Activated CD8-positive, alpha-beta memory T cell treated with anti-CD3 and anti-CD28 coated beads, Interleukin-2, amount 10 ng/mL, durations not matched to agents 7 days and 5 days (primary cell): ENCODE data around the gene AKAP13. TPM values are rescaled to one million over a fixed set of nuclear protein-coding genes. Genes with fewer than 3 reads are reported as not detected.
A peak's percentile ranks its signal among the peaks of the same experiment; 100 is the strongest.

Experiments
- ATAC-seq: fragments of 150-1000 bp; cut with Tn5 transposase; one replicate; pipeline ENCODE4 v1.10.0; 2021; ENCODE audit warnings: moderate library complexity
- CTCF ChIA-PET: fragments of 350-600 bp; sonication (Branson Sonifier 250); formaldehyde crosslinking; loops from one replicate; lab custom pipeline; 2021; ENCODE audit warnings: antibody characterized with exemption; lab: Charles Lee
- DNase-seq: peaks from one replicate; pipeline ENCODE4 v3.0.0-alpha.2; 2020
- H3K27ac Mint-ChIP-seq: one replicate; pipeline ENCODE4 v1.8.0; 2021; ENCODE audit warnings: mild to moderate bottlenecking, mixed read lengths
- H3K27me3 Mint-ChIP-seq: one replicate; pipeline ENCODE4 v1.8.0; 2021; ENCODE audit warnings: mixed read lengths
- H3K36me3 Mint-ChIP-seq: one replicate; pipeline ENCODE4 v1.8.0; 2021; ENCODE audit warnings: mild to moderate bottlenecking, mixed read lengths
- H3K4me1 Mint-ChIP-seq: one replicate; pipeline ENCODE4 v1.8.0; 2021; ENCODE audit warnings: mixed read lengths
- H3K4me3 Mint-ChIP-seq: one replicate; pipeline ENCODE4 v1.8.0; 2021; ENCODE audit warnings: mild to moderate bottlenecking, moderate library complexity, mixed read lengths
- H3K9me3 Mint-ChIP-seq: one replicate; pipeline ENCODE4 v1.8.0; 2022; ENCODE audit warnings: low read depth, mixed read lengths
- total RNA-seq, 2 experiments: library from RNA; stranded (reverse); gene quantifications; one replicate each; pipeline ENCODE4 v1.2.3, GENCODE V29; 2021

Gene AKAP13
- total RNA-seq, 2 experiments from 2014 or later = 150 to 172 TPM

DNA sequence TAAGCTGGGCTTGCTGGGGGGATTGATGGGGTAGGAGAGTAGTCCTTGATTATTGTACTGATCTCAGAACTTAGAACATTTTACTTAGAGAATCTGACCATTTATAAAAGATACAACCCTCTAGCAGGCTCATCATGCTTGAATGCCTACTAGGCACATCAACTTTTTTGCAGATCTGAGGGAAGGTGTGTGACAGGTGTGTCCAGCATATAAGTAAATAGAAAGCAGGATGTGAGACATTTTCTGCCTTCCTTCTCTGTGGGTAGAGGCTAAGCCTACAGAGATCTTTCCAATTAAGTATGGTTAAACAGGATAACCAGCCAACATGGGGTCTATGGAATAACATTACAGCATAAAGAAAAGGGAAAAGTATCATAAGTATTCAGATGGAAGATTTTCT is 159.1 kb downstream of the AKAP13 start:
- ATAC-seq (no peak), DNase-seq (no peak)
- Mint-ChIP-seq H3K27ac (no peak overlapping the region), H3K4me3 (no peak overlapping the region), H3K36me3 (peaks cover 11% of the 10 kb centered on the region), H3K4me1 (peaks cover 59% of the 10 kb centered on the region), H3K27me3 (no peaks in the 10 kb centered on the region), H3K9me3 (no peaks in the 10 kb centered on the region)
- CTCF ChIA-PET = interaction anchor here (1.0 to 1.4 kb wide), 3 partner anchors 34 to 208 kb away, joined by 3 to 4 read pairs (median 3); no protein-coding TSS in a partner anchor

DNA sequence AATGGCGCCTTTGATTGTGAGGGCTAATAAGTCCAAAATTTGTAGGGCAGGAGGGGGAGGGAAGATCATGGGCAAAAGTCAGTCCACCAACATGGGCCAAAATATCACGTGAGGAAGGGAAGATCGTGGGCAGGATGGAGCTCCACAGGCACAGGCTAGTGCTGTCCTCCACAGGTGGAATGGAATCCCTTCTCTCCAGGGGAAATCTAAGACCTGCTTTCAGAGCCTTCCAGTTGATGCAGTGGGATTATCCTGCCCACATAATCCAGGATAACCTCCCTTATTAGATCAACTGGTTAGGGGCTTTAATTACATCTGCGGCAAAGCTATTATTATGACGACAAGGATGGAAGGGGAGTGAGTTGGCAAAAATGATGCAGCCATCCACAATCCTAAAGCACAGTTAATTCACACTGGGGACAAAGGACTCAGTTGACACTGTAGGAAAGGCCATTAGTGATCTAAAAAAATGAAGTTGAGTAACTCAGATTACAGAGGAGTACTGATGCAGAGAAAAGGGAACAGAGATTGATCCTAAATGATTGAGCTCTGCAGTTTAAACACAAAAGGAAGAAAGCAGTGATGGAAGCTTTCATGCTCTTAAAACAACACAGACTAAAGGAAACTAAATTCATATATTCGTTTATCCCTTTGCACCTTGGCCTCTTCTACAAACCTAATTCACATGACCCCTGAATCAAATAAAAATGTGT is 159.8 kb downstream of the AKAP13 start:
- Mint-ChIP-seq H3K27me3 (no peaks in the 10 kb centered on the region), H3K4me1 (peaks cover 62% of the 10 kb centered on the region), H3K27ac (no peak overlapping the region), H3K4me3 (no peak overlapping the region), H3K36me3 (peaks cover 7% of the 10 kb centered on the region), H3K9me3 (no peaks in the 10 kb centered on the region)
- ATAC-seq (no peak), DNase-seq (no peak)
- CTCF ChIA-PET = interaction anchor here (0.8 to 1.4 kb wide), 4 partner anchors 35 to 209 kb away, joined by 3 to 4 read pairs (median 3); no protein-coding TSS in a partner anchor

DNA sequence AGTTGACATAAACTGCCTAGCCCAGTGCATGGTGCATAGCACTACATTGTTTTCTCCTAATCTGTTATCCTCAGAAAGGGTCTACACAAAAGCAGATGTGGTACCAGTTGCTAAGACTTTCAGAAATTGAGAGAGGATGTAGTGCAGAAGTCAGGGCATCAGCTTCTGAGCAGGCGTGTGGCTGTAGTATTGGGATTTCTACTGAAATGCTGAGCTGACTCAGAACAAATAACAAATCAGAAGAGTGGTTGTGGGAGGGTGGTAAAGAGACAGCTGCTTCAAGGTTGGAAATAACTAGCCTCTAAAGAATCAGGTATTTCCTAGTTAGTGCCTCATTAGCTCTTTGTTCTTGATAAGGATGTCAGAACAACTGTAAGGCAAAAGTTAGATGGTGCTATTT is 161.3 kb downstream of the AKAP13 start:
- DNase-seq (peak; percentile 62), ATAC-seq (peak; percentile 70)
- Mint-ChIP-seq H3K4me1 (peaks cover 70% of the 10 kb centered on the region), H3K36me3 (peaks cover 10% of the 10 kb centered on the region), H3K27ac (peak overlapping the region; percentile 73), H3K27me3 (no peaks in the 10 kb centered on the region), H3K4me3 (no peak overlapping the region), H3K9me3 (no peaks in the 10 kb centered on the region)
- CTCF ChIA-PET = interaction anchor here (0.9 to 5.4 kb wide), 12 partner anchors 16 to 245 kb away, joined by 3 to 26 read pairs (median 3); no protein-coding TSS in a partner anchor

DNA sequence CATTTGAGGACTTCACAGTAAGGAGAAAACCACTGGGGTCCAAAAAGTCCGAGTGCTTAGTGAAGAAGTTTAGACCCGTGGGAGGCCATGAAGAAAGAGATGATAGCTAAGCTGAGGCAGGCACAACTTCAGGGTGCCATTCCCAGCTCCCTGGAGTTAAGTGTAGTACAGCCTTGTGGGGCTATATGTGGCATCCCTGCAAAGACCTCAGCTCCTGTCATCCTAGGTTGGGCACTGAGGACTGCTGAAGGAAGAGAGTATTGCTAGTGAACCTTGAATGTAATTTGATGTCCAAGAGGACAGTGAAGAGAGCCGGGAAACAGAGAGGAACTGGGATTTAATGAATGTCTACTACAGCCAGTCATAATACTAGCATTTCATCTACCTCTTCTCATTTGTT is 162.1 kb downstream of the AKAP13 start:
- H3K9me3 Mint-ChIP-seq = no peaks in the 10 kb centered on the region
- H3K36me3 Mint-ChIP-seq = peaks cover 10% of the 10 kb centered on the region
- ATAC-seq (no peak), DNase-seq (no peak)
- H3K4me3 Mint-ChIP-seq = peak overlapping the region; percentile 63
- peak overlapping the region; percentile 86 for H3K27ac Mint-ChIP-seq
- no peaks in the 10 kb centered on the region for H3K27me3 Mint-ChIP-seq
- peaks cover 77% of the 10 kb centered on the region for H3K4me1 Mint-ChIP-seq
- CTCF ChIA-PET = interaction anchor here (1.1 to 5.4 kb wide), 12 partner anchors 12 to 246 kb away, joined by 3 to 26 read pairs (median 6); no protein-coding TSS in a partner anchor

DNA sequence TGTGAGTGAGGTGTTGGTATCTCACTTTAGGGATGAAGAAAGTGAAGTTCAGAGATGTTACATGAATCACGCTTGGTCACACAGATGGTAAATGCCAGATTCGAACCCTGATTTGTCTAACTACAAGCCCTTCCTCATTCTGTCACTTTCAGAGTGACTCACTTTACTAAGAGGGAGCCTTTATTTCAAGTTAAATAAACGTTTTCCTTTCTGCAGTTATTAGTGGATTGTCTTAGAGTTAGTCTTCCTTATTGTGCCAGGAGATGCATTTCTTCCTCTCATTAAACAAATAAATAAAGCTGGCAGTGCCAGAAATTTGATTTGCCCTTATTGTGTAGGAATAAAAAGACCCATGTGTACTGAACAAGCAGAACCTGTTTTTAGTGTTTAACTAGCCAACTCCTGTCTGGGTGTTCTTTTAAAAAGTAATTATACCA is 162.5 kb downstream of the AKAP13 start:
- peak overlapping the region; percentile 63 for H3K4me3 Mint-ChIP-seq
- H3K36me3 Mint-ChIP-seq = peaks cover 10% of the 10 kb centered on the region
- H3K27ac Mint-ChIP-seq = peak overlapping the region; percentile 86
- H3K9me3 Mint-ChIP-seq = no peaks in the 10 kb centered on the region
- DNase-seq (no peak), ATAC-seq (peak; percentile 48)
- H3K27me3 Mint-ChIP-seq = no peaks in the 10 kb centered on the region
- peaks cover 80% of the 10 kb centered on the region for H3K4me1 Mint-ChIP-seq
- CTCF ChIA-PET = interaction anchor here (0.6 to 5.4 kb wide), 13 partner anchors 12 to 246 kb away, joined by 3 to 26 read pairs (median 7); no protein-coding TSS in a partner anchor

DNA sequence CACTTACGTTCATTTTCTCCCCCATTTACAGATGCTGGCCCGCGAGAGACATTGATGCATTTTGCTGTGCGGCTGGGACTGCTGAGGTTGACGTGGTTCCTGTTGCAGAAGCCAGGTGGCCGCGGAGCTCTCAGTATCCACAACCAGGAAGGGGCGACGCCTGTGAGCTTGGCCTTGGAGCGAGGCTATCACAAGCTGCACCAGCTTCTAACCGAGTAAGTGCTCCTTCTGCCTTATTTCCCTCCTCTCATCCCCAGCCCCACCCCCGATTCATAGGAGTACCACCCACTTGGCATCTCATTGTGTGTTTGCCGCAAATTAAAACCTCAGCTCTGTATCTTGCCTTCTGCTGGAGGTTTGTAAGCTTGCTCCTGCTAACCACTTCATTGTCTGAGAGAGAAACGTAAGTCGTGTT is 163.3 kb downstream of the AKAP13 start:
- peak overlapping the region; percentile 86 for H3K27ac Mint-ChIP-seq

DNA sequence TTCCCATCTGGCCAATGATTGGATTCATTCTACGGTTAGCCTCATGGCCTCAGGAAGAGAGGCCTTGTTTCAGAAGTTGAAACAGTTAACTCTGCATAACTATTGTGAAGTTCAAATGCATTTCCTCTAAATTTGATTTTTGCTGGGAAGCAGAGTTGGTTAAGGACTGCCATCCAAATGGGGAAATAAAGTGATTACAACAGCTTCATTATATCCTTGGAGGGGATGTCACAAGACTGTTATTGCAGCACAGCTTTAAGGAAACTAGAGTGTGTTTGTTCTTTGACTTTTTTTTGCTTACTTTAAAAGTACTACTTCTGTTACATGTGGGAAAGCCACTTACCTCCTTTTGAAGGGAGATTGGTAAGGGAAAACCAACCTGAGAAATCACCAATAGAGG is 164.8 kb downstream of the AKAP13 start:
- DNase-seq (no peak), ATAC-seq (no peak)
- Mint-ChIP-seq H3K27ac (no peak overlapping the region), H3K4me3 (no peak overlapping the region), H3K9me3 (no peaks in the 10 kb centered on the region), H3K4me1 (peaks cover 69% of the 10 kb centered on the region), H3K27me3 (no peaks in the 10 kb centered on the region), H3K36me3 (peaks cover 12% of the 10 kb centered on the region)
- CTCF ChIA-PET = interaction anchor here (1.0 to 5.4 kb wide), 2 partner anchors 9 to 12 kb away, joined by 3 to 26 read pairs; no protein-coding TSS in a partner anchor

More for the DNA sequence above, 163.3 kb downstream of the AKAP13 start:
- H3K36me3 Mint-ChIP-seq = peaks cover 10% of the 10 kb centered on the region
- DNase-seq (peak; percentile 81), ATAC-seq (peak; percentile 76)
- CTCF ChIA-PET = interaction anchor here (0.6 to 5.4 kb wide), 13 partner anchors 11 to 247 kb away, joined by 3 to 26 read pairs (median 6); no protein-coding TSS in a partner anchor
- peaks cover 80% of the 10 kb centered on the region for H3K4me1 Mint-ChIP-seq
- no peaks in the 10 kb centered on the region for H3K9me3 Mint-ChIP-seq
- peak overlapping the region; percentile 63 for H3K4me3 Mint-ChIP-seq
- H3K27me3 Mint-ChIP-seq = no peaks in the 10 kb centered on the region

DNA sequence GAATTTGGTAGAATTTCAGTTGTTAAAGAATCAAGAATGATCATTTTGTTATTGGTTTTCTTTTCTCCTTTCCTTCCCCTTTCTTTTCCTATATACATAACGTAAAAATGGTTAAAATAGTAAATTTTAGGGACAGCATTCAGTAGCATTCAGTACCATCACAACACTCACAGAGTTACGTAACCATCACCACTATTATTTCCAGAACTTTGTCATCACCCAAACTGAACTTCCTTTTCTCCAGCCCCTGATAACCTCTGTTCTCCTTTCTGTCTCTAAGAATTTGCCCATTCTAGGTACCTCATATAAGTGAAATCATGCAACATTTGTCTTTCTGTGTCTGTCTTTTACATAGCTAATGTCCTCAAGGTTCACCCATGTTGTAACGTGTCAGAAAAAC is 165.3 kb downstream of the AKAP13 start:
- ATAC-seq (no peak), DNase-seq (no peak)
- H3K9me3 Mint-ChIP-seq = no peaks in the 10 kb centered on the region
- H3K27me3 Mint-ChIP-seq = no peaks in the 10 kb centered on the region
- CTCF ChIA-PET = interaction anchor here (0.9 to 5.4 kb wide), 3 partner anchors 9 to 40 kb away, joined by 3 to 26 read pairs (median 3); no protein-coding TSS in a partner anchor
- H3K27ac Mint-ChIP-seq = no peak overlapping the region
- H3K36me3 Mint-ChIP-seq = peaks cover 13% of the 10 kb centered on the region
- peaks cover 63% of the 10 kb centered on the region for H3K4me1 Mint-ChIP-seq
- H3K4me3 Mint-ChIP-seq = no peak overlapping the region

DNA sequence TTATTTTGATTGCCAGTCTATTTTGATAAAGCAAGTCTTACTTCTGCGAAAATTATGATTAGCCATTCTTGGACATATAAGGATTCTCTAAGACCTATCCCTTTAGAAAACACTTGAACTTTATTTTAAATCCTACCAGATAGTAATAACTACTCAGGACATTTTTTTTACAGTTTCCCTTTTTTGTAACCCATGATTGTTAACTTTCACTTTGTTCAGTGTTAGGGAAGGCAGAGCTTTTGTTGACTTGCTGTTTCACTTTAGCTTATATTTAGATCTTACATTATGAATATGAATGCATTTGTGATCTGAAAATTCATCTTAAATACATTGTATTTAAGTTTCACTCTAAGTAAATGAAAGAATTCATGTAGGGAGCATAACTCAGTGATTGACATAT is 167.0 kb downstream of the AKAP13 start:
- no peaks in the 10 kb centered on the region for H3K9me3 Mint-ChIP-seq
- no peaks in the 10 kb centered on the region for H3K27me3 Mint-ChIP-seq
- ATAC-seq (no peak), DNase-seq (no peak)
- no peak overlapping the region for H3K4me3 Mint-ChIP-seq
- H3K27ac Mint-ChIP-seq = peak overlapping the region; percentile 42
- CTCF ChIA-PET = no interaction called here
- H3K4me1 Mint-ChIP-seq = peaks cover 47% of the 10 kb centered on the region
- H3K36me3 Mint-ChIP-seq = peaks cover 18% of the 10 kb centered on the region

DNA sequence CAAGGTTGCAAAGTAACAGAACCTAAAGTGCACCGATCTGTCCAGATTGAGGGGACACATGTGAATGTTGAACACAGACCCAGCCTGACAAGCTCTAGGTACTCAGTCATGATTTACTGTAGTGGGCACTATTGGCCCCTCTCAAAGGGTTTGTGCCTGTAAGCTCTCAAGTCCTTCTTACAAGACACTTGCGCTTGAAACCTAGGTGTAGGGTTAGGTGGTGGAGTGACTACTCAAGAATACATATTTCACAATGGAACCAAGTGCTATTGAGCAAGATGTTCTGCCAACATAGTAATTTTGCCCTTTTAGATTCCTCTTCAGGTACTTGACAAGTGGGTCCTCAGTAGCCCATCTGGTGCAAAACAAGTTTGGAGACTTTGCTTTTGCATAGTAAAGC is 169.9 kb downstream of the AKAP13 start:
- H3K4me1 Mint-ChIP-seq = peaks cover 32% of the 10 kb centered on the region
- no peaks in the 10 kb centered on the region for H3K27me3 Mint-ChIP-seq
- DNase-seq (no peak), ATAC-seq (no peak)
- H3K27ac Mint-ChIP-seq = no peak overlapping the region
- H3K4me3 Mint-ChIP-seq = no peak overlapping the region
- peaks cover 27% of the 10 kb centered on the region for H3K36me3 Mint-ChIP-seq
- CTCF ChIA-PET = no interaction called here
- no peaks in the 10 kb centered on the region for H3K9me3 Mint-ChIP-seq

DNA sequence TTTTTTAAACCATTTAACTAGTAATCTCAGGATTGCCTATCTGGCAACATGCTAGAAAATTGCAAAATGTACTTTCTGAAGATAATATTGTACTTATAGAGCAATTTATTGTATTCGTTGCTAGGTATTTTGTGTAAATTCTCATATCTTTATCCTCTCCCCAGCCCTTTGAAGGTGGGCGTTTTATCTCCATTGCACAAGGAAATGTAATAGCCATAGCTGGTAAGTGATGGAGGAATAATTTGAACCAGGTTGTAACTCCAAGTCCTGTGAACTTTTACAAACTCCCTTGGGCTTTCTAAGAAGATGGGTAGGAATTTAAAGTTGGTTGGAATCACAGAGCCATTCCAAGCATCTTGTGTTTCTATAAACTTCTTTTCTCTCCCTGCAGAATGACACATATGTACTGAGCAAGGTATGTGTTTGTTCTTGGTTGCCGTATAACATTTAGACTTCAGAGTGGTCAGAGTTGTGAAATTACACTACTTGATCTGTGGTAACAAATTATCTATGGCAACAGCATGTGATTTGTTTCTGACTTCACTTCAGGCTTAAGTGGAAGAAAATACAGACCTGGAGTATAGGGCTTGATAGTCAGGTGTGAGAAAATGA is 170.9 kb downstream of the AKAP13 start:
- Mint-ChIP-seq H3K27ac (no peak overlapping the region), H3K27me3 (no peaks in the 10 kb centered on the region), H3K4me3 (no peak overlapping the region), H3K36me3 (peaks cover 19% of the 10 kb centered on the region), H3K4me1 (peaks cover 34% of the 10 kb centered on the region), H3K9me3 (no peaks in the 10 kb centered on the region)
- ATAC-seq = no peak
- no peak for DNase-seq
- CTCF ChIA-PET = no interaction called here

DNA sequence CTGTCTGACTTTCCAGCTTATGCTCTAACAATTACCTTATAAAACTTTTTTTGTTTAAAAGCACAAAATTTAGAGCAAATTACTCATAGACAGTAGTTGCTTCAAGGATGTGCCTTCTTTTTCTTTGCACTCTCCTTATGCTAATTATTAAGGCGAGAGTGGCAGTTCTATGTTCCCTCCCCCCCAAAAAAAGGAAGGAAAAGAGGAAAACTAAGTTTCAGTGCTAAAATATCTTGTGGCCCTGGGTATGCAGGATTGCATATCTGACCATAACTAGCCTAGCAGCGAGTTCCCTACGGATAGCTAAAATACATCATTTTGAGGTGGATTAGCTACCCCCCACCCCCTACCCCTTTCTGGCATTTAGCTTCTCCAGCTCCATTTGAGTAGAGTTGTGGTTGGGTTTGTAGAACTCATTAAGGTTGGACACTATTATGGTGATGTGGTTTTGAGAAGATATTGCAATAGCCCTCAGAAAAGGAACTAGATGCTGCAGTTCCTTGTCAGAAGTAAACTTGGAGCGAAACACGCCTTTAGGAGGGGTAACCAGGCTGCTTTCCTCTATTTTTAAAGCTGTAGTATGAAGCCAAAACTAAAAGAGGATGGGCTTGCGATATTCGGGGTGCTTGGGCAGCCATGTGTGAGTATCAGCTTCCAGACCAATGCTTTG is 174.6 kb downstream of the AKAP13 start:
- H3K27ac Mint-ChIP-seq = peak overlapping the region; percentile 17
- peaks cover 54% of the 10 kb centered on the region for H3K4me1 Mint-ChIP-seq
- H3K4me3 Mint-ChIP-seq = no peak overlapping the region
- CTCF ChIA-PET = interaction anchor here (1.1 to 4.4 kb wide), 3 partner anchors 10 to 27 kb away, joined by 3 to 23 read pairs (median 8); no protein-coding TSS in a partner anchor
- peaks cover 32% of the 10 kb centered on the region for H3K36me3 Mint-ChIP-seq
- no peak for DNase-seq
- ATAC-seq = peak; percentile 24
- H3K27me3 Mint-ChIP-seq = no peaks in the 10 kb centered on the region
- H3K9me3 Mint-ChIP-seq = no peaks in the 10 kb centered on the region
